PFSK-1 (cell line): ENCODE results near the gene SLC17A9.

ENCODE experiments used
- FOXP2 ChIP-seq: optimal IDR thresholded peaks from 2 replicates; pipeline ENCODE3; 2011; ENCODE audit warnings: borderline replicate concordance, control low read depth, inconsistent platforms; ENCODE audit not compliant: insufficient read depth; ENCODE audit errors: extremely low read length, extremely low read depth
- POLR2AphosphoS5 ChIP-seq: IDR thresholded peaks from 2 replicates; pipeline ENCODE4 v1.6.1; 2012; ENCODE audit warnings: low read depth, mild to moderate bottlenecking, control low read depth, low read length, moderate library complexity
- REST ChIP-seq, 2 experiments: IDR thresholded peaks; 2 replicates each; pipeline versions ENCODE4 v1.6.1 to v1.8.0; 2011 to 2012; ENCODE audit warnings: low read depth in 2 of 2, low read length in 2 of 2, control low read depth in 1 of 2, inconsistent platforms in 1 of 2, mild to moderate bottlenecking in 1 of 2, moderate library complexity in 1 of 2; ENCODE audit not compliant: insufficient read depth in 1 of 2
- SIN3A ChIP-seq: IDR thresholded peaks from 2 replicates; pipeline ENCODE4 v1.6.1; 2012; ENCODE audit warnings: mild to moderate bottlenecking, low read length, moderate library complexity, borderline replicate concordance; ENCODE audit not compliant: insufficient read depth
- TAF1 ChIP-seq: IDR thresholded peaks from 2 replicates; pipeline ENCODE4 v1.6.1; 2012; ENCODE audit warnings: low read length, control low read depth, borderline replicate concordance; ENCODE audit not compliant: insufficient read depth

SLC17A9 gene

GRCh38 chr20:62940875-62941274 is 11.6 kb upstream of the SLC17A9 start:
- TF ChIP-seq POLR2AphosphoS5: no peak
- TF ChIP-seq REST (IDR thresholded peaks at IDR 0.05; ENCODE audit: insufficient read depth in 1 of 2, low read depth in 2 of 2, low read length in 2 of 2): no peak
- no peak for TF ChIP-seq TAF1
- TF ChIP-seq SIN3A: no peak
- TF ChIP-seq FOXP2: no peak

GRCh38 chr20:62941792-62942191 is 10.7 kb upstream of the SLC17A9 start:
- TF ChIP-seq POLR2AphosphoS5 (no peak), SIN3A (no peak), REST (IDR thresholded peaks at IDR 0.05; ENCODE audit: insufficient read depth in 1 of 2, low read depth in 2 of 2, low read length in 2 of 2) (no peak), TAF1 (no peak), FOXP2 (no peak)

GRCh38 chr20:62942456-62942855 is 10.1 kb upstream of the SLC17A9 start:
- TF ChIP-seq REST (IDR thresholded peaks at IDR 0.05; ENCODE audit: insufficient read depth in 1 of 2, low read depth in 2 of 2, low read length in 2 of 2): no peak
- no peak for TF ChIP-seq FOXP2

GRCh38 chr20:62943396-62943795 is 9.1 kb upstream of the SLC17A9 start:
- no peak for TF ChIP-seq TAF1
- no peak for TF ChIP-seq FOXP2
- TF ChIP-seq REST (IDR thresholded peaks at IDR 0.05; ENCODE audit: insufficient read depth in 1 of 2, low read depth in 2 of 2, low read length in 2 of 2): no peak
- no peak for TF ChIP-seq POLR2AphosphoS5
- no peak for TF ChIP-seq SIN3A

- TF ChIP-seq FOXP2: no peak
- no peak for TF ChIP-seq SIN3A
- no peak for TF ChIP-seq TAF1
- TF ChIP-seq POLR2AphosphoS5: no peak
- TF ChIP-seq REST (IDR thresholded peaks at IDR 0.05; ENCODE audit: insufficient read depth in 1 of 2, low read depth in 2 of 2, low read length in 2 of 2): no peak
Observed at GRCh38 chr20:62944184-62944583, 8.3 kb upstream of the SLC17A9 start.
